ENCODE results near the gene DUSP28.

Gene DUSP28

GRCh38 chr2:240574386-240575100 is 14.4 kb downstream of the DUSP28 start:
- no peak for DNase-seq (ENCODE audit: extremely low read depth, low read depth)
- TF ChIP-seq, protein P1, sequence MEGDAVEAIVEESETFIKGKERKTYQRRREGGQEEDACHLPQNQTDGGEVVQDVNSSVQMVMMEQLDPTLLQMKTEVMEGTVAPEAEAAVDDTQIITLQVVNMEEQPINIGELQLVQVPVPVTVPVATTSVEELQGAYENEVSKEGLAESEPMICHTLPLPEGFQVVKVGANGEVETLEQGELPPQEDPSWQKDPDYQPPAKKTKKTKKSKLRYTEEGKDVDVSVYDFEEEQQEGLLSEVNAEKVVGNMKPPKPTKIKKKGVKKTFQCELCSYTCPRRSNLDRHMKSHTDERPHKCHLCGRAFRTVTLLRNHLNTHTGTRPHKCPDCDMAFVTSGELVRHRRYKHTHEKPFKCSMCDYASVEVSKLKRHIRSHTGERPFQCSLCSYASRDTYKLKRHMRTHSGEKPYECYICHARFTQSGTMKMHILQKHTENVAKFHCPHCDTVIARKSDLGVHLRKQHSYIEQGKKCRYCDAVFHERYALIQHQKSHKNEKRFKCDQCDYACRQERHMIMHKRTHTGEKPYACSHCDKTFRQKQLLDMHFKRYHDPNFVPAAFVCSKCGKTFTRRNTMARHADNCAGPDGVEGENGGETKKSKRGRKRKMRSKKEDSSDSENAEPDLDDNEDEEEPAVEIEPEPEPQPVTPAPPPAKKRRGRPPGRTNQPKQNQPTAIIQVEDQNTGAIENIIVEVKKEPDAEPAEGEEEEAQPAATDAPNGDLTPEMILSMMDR (IDR thresholded peaks at IDR 0.05; ENCODE audit: low read depth, low read length, missing control alignments) = no peak
- H3K4me3 ChIP-seq (replicated peaks; ENCODE audit: low read depth, low read length) = no peak overlapping the region

DNA sequence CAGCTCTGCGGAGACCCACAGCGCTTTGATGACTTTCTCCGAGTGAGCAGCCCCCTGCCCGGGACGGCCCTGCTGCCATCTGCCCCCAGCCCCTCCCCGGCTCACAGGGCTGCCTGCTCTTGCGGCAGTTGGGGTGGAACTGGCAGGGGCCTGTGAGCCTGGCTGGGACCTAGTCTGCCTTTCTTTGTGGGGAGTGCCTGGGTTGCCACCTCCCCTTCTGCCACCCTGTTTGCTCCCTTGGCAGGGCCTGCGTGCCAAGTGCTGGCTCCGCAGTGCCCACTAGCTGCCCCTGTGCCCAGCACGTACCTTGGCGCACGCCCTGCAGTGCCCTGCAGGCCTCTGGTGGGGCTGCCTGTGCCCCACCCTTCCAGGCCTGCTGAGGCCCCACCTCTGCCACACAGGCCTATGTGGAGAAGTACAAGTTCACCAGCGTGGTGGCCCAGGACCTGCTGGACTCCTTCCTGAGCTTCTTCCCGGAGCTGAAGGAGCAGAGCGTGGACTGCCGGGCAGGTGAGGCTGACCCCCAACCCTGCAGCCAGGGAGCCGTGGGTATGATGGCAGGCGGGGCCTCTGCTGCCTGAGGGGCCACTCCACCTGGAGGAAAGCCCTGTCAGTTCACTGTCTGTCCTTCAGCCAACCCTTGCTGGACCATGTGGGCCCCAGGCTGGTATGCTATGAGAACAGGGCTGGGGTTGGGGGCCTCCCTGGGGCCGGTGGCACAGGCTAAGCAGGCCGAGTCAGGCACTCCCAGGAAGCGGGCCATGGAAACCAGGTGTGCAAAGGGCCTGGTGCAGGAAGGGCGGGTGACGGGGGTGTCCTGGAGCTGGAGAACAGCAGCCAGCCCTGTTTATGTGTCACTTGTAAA is 15.2 kb downstream of the DUSP28 start:
- no peak for DNase-seq (ENCODE audit: extremely low read depth, low read depth)
- H3K4me3 ChIP-seq (replicated peaks; ENCODE audit: low read depth, low read length) = no peak overlapping the region
- TF ChIP-seq, protein P1 (IDR thresholded peaks at IDR 0.05; ENCODE audit: low read depth, low read length, missing control alignments) = no peak

DNA sequence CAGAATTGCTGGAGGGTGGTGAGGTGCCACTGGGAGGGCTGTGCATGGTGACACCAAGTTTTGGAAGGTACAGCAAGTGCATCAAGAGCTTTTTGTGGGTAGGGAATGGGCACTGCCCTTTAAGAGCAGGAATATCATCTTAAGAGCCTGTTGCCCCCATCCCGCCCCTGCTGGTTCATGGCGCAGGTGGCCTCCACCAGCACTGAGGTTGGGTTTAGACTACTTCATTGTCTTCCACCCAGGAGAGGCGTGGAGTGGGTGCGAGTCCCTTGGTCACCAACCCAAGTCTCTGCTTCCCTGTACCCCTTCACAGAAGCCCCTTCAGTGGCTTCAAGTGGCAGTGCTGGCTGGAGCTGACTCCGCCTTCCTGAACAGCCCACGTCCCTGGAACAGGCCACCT is 15.9 kb downstream of the DUSP28 start:
- H3K4me3 ChIP-seq (replicated peaks; ENCODE audit: low read depth, low read length) = no peak overlapping the region
- DNase-seq (ENCODE audit: extremely low read depth, low read depth) = no peak
- TF ChIP-seq, protein P1 (IDR thresholded peaks at IDR 0.05; ENCODE audit: low read depth, low read length, missing control alignments) = no peak

GRCh38 chr2:240576436-240577205 is 16.5 kb downstream of the DUSP28 start:
- no peak for DNase-seq (ENCODE audit: extremely low read depth, low read depth)
- H3K4me3 ChIP-seq (replicated peaks; ENCODE audit: low read depth, low read length) = no peak overlapping the region
- TF ChIP-seq, protein P1 (IDR thresholded peaks at IDR 0.05; ENCODE audit: low read depth, low read length, missing control alignments) = no peak

DNA sequence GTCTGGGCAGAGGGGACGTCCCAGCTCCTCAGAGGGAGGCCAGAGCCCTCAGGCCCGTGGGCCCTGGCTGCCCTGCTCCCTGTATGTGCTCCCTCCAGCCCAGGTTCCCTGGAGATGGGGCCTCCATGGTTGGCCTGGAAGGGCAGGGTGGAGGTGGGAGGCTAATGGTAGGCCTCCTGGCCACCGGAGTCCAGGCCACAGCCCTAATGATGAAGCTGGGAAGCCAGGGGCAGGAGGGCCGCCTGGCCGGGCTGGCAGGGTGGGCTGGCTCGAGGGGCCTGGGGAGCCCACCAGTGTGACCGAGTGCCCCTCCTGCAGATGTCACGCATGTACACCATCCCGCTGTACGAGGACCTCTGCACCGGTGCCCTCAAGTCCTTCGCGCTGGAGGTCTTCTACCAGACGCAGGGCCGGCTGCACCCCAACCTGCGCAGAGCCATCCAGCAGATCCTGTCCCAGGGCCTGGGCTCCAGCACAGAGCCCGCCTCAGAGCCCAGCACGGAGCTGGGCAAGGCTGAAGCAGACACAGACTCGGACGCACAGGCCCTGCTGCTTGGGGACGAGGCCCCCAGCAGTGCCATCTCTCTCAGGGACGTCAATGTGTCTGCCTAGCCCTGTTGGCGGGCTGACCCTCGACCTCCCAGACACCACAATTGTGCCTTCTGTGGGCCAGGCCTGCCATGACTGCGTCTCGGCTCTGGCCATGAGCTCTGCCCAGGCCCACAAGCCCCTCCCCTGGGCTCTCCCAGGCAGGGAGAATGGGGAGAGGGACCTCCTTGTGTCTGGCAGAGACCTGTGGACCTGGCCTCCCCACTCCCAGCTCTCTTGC is 17.3 kb downstream of the DUSP28 start:
- H3K4me3 ChIP-seq (replicated peaks; ENCODE audit: low read depth, low read length) = no peak overlapping the region
- TF ChIP-seq, protein P1 (IDR thresholded peaks at IDR 0.05; ENCODE audit: low read depth, low read length, missing control alignments) = no peak
- no peak for DNase-seq (ENCODE audit: extremely low read depth, low read depth)

- DNase-seq (ENCODE audit: extremely low read depth, low read depth) = no peak
- no peak overlapping the region for H3K4me3 ChIP-seq (replicated peaks; ENCODE audit: low read depth, low read length)
- TF ChIP-seq, protein P1 (IDR thresholded peaks at IDR 0.05; ENCODE audit: low read depth, low read length, missing control alignments) = no peak
Measured at GRCh38 chr2:240578110-240578450, 17.9 kb downstream of the DUSP28 start.
